SJSA1 (cell line): ENCODE results near the gene IL13RA1. TPM values are rescaled to one million over a fixed set of nuclear protein-coding genes. Genes with fewer than 3 reads are reported as not detected.
A peak's percentile ranks its signal among the peaks of the same experiment; 100 is the strongest.
"Not testable (repeated sequence)": the region's sequence is repeated elsewhere in the genome, so short reads cannot be mapped to it uniquely, and the experiment has no call there.

Source experiments
- DNase-seq, 2 experiments: peaks; one replicate each; pipeline ENCODE4 v3.0.0-alpha.2; 2015 to 2020; ENCODE audit warnings: low spot score in 2 of 2, low read depth in 1 of 2
- H3K27ac ChIP-seq: fragments of 250-450 bp; sonication (Bioruptor Pico); 2 replicates; pipeline ENCODE4 v1.5.1; 2020; ENCODE audit warnings: mild to moderate bottlenecking, moderate library complexity
- H3K27me3 ChIP-seq: fragments of 250-450 bp; sonication (Bioruptor Pico); replicated peaks from 2 replicates; pipeline ENCODE4 v1.5.1; 2020; ENCODE audit warnings: mild to moderate bottlenecking, moderate library complexity
- H3K36me3 ChIP-seq: fragments of 250-450 bp; sonication (Bioruptor Pico); 2 replicates; pipeline ENCODE4 v1.5.1; 2020; ENCODE audit warnings: mild to moderate bottlenecking
- H3K4me1 ChIP-seq: fragments of 250-450 bp; sonication (Bioruptor Pico); replicated peaks from 2 replicates; pipeline ENCODE4 v1.6.1; 2021; ENCODE audit warnings: mild to moderate bottlenecking
- H3K4me3 ChIP-seq: fragments of 250-450 bp; sonication (Bioruptor Pico); 2 replicates; pipeline ENCODE4 v1.5.1; 2020; ENCODE audit warnings: mild to moderate bottlenecking
- H3K9me3 ChIP-seq: fragments of 250-450 bp; sonication (Bioruptor Pico); replicated peaks from 2 replicates; pipeline ENCODE4 v1.5.1; 2020; ENCODE audit warnings: mild to moderate bottlenecking
- total RNA-seq: library from RNA; depleted of rRNA; stranded (reverse); fragments of >200 nt; shearing (Covaris generic); gene quantifications from 2 replicates; pipeline ENCODE4 v1.2.3, GENCODE V29; 2014; rRNA removed

IL13RA1 gene
- 47.7 and 52.3 TPM in 2 replicates for total RNA-seq

GRCh38 chrX:118726887-118727685 is at the start of gene IL13RA1:
Gene IL13RA1 (plus strand): TSS chrX:118727606. CDS start chrX:118727639, 33 bp downstream.
- peak within 1 kb of the TSS; percentile 70 for H3K27ac ChIP-seq
- H3K4me1 ChIP-seq, result peaks cover 22% of the 10 kb centered on the region
- DNase-seq, result peak; percentile 74 to 79
- H3K9me3 ChIP-seq, result no peaks in the 10 kb centered on the region
- H3K4me3 ChIP-seq, result peak within 1 kb of the TSS; percentile 70
- H3K36me3 ChIP-seq, result peaks cover 4% of the 10 kb centered on the region; the same call in 1 of the 2 replicates
- H3K27me3 ChIP-seq, result no peaks in the 10 kb centered on the region

GRCh38 chrX:118679290-118679689 is 48.1 kb upstream of the IL13RA1 start:
- no peak for DNase-seq
- no peaks in the 10 kb centered on the region for H3K36me3 ChIP-seq
- no peak overlapping the region for H3K4me3 ChIP-seq
- H3K9me3 ChIP-seq, result no peaks in the 10 kb centered on the region
- no peak overlapping the region for H3K27ac ChIP-seq
- no peaks in the 10 kb centered on the region for H3K4me1 ChIP-seq
- no peaks in the 10 kb centered on the region for H3K27me3 ChIP-seq

GRCh38 chrX:118682258-118683014 is 45.0 kb upstream of the IL13RA1 start:
- Histone ChIP-seq H3K36me3 (no peaks in the 10 kb centered on the region), H3K27me3 (no peaks in the 10 kb centered on the region), H3K27ac (no peak overlapping the region), H3K4me1 (no peaks in the 10 kb centered on the region), H3K4me3 (no peak overlapping the region), H3K9me3 (no peaks in the 10 kb centered on the region)
- DNase-seq, result no peak

GRCh38 chrX:118685393-118685792 is 42.0 kb upstream of the IL13RA1 start:
- Histone ChIP-seq H3K27ac (no peak overlapping the region), H3K27me3 (no peaks in the 10 kb centered on the region), H3K9me3 (no peaks in the 10 kb centered on the region), H3K4me1 (no peaks in the 10 kb centered on the region), H3K4me3 (no peak overlapping the region), H3K36me3 (no peaks in the 10 kb centered on the region)
- DNase-seq, result no peak

- no peak overlapping the region for H3K4me3 ChIP-seq
- H3K27ac ChIP-seq, result no peak overlapping the region
- H3K36me3 ChIP-seq, result no peaks in the 10 kb centered on the region
- no peaks in the 10 kb centered on the region for H3K9me3 ChIP-seq
- H3K4me1 ChIP-seq, result no peaks in the 10 kb centered on the region
- no peak for DNase-seq
- H3K27me3 ChIP-seq, result no peaks in the 10 kb centered on the region
These were observed 38.5 kb upstream of the IL13RA1 start for GRCh38 chrX:118688935-118689334.

- DNase-seq, result no peak
- Histone ChIP-seq H3K27ac (no peak overlapping the region), H3K4me3 (no peak overlapping the region)
These were observed 33.6 kb upstream of the IL13RA1 start for GRCh38 chrX:118693843-118694242.

GRCh38 chrX:118694638-118695037 is 32.8 kb upstream of the IL13RA1 start:
- Histone ChIP-seq H3K36me3 (no peaks in the 10 kb centered on the region), H3K4me1 (no peaks in the 10 kb centered on the region), H3K9me3 (no peaks in the 10 kb centered on the region), H3K27ac (no peak overlapping the region), H3K27me3 (no peaks in the 10 kb centered on the region), H3K4me3 (no peak overlapping the region)
- no peak for DNase-seq

More at GRCh38 chrX:118693843-118694242, 33.6 kb upstream of the IL13RA1 start:
- H3K4me1 ChIP-seq, result no peaks in the 10 kb centered on the region
- no peaks in the 10 kb centered on the region for H3K9me3 ChIP-seq
- H3K36me3 ChIP-seq, result no peaks in the 10 kb centered on the region
- H3K27me3 ChIP-seq, result no peaks in the 10 kb centered on the region

GRCh38 chrX:118698516-118699170 is 28.8 kb upstream of the IL13RA1 start:
- Histone ChIP-seq H3K27me3 (no peaks in the 10 kb centered on the region), H3K4me1 (peaks cover 7% of the 10 kb centered on the region; the same call in 1 of the 2 replicates), H3K27ac (no peak overlapping the region), H3K36me3 (no peaks in the 10 kb centered on the region), H3K9me3 (no peaks in the 10 kb centered on the region), H3K4me3 (no peak overlapping the region)
- DNase-seq, result no peak

- peaks cover 7% of the 10 kb centered on the region; the same call in 1 of the 2 replicates for H3K4me1 ChIP-seq
- no peaks in the 10 kb centered on the region for H3K36me3 ChIP-seq
- no peak overlapping the region for H3K27ac ChIP-seq
- no peak overlapping the region for H3K4me3 ChIP-seq
- no peaks in the 10 kb centered on the region for H3K9me3 ChIP-seq
- H3K27me3 ChIP-seq, result no peaks in the 10 kb centered on the region
- DNase-seq, result peak in 1 of 2 experiments; percentile 30
These were observed 24.7 kb upstream of the IL13RA1 start for GRCh38 chrX:118702741-118703140.

- Histone ChIP-seq H3K9me3 (no peaks in the 10 kb centered on the region), H3K27ac (no peak overlapping the region), H3K36me3 (no peaks in the 10 kb centered on the region), H3K27me3 (no peaks in the 10 kb centered on the region), H3K4me3 (no peak overlapping the region), H3K4me1 (peaks cover 7% of the 10 kb centered on the region; the same call in 1 of the 2 replicates)
- no peak for DNase-seq
These were observed 20.7 kb upstream of the IL13RA1 start for GRCh38 chrX:118706681-118707080.

GRCh38 chrX:118714521-118714920 is 12.9 kb upstream of the IL13RA1 start:
- Histone ChIP-seq H3K9me3 (no peaks in the 10 kb centered on the region), H3K4me3 (no peak overlapping the region), H3K36me3 (no peaks in the 10 kb centered on the region), H3K4me1 (no peaks in the 10 kb centered on the region), H3K27ac (no peak overlapping the region), H3K27me3 (no peaks in the 10 kb centered on the region)
- DNase-seq, result no peak

GRCh38 chrX:118715917-118716316 is 11.5 kb upstream of the IL13RA1 start:
- DNase-seq, H3K36me3 ChIP-seq, H3K4me1 ChIP-seq, H3K27me3 ChIP-seq, H3K4me3 ChIP-seq, H3K9me3 ChIP-seq, H3K27ac ChIP-seq: not testable (repeated sequence)

- not testable (repeated sequence) for H3K36me3 ChIP-seq, DNase-seq, H3K9me3 ChIP-seq, H3K27me3 ChIP-seq, H3K4me3 ChIP-seq, H3K4me1 ChIP-seq, H3K27ac ChIP-seq
These were observed 10.6 kb upstream of the IL13RA1 start for GRCh38 chrX:118716833-118717232.
